RPMI7951 (cell line): Measurements from ENCODE around the gene PIP5K1C. TPM values are rescaled to one million over a fixed set of nuclear protein-coding genes. Genes with fewer than 3 reads are reported as not detected.
"Not testable (repeated sequence)": the region's sequence is repeated elsewhere in the genome, so short reads cannot be mapped to it uniquely, and the experiment has no call there.

Experiments
- DNase-seq: peaks from one replicate; pipeline ENCODE4 v3.0.0-alpha.2; 2012; ENCODE audit warnings: low read depth
- total RNA-seq: library from RNA; depleted of rRNA; stranded (reverse); fragments of >200 nt; shearing (Covaris generic); gene quantifications from 2 replicates; pipeline ENCODE4 v1.2.3, GENCODE V29; 2014

Gene PIP5K1C
- total RNA-seq, 1 experiment from 2014 or later = 13.1 TPM

DNA sequence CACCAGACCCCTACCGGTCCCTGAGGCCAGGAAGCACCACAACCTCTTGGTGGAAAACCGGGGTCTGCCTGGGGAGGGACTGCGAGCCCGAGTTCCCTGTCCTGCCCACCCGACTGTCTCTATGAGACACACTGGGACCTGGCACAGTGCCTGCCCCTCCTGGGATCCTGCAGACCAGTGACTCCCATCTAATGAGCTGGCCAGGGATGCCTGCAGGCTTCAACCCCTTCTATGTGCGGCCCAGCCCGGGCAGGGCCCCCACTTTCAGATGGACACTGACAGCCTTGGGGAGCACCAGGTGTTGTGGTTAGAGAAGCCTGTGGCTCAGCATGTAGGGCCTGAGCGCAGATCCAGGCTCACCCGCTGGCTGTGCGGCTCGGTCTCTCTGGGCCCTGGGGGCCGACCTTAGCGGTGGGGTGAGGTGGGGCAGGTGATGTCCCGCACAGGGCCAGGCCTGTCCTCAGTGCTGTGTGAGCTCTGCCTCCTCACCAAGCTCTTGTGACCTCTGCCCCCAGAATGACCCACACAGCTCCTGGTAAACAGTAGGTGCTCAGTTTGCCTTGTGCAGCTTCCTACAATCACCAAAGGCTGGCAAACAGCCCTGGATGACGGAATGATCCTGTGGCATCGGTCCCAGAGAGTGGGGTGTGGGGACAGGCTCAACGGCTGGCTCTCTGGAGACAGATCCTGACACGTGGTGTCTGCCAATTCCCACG, 55.8 kb downstream of the PIP5K1C start:
- peak; percentile 15 for DNase-seq

DNA sequence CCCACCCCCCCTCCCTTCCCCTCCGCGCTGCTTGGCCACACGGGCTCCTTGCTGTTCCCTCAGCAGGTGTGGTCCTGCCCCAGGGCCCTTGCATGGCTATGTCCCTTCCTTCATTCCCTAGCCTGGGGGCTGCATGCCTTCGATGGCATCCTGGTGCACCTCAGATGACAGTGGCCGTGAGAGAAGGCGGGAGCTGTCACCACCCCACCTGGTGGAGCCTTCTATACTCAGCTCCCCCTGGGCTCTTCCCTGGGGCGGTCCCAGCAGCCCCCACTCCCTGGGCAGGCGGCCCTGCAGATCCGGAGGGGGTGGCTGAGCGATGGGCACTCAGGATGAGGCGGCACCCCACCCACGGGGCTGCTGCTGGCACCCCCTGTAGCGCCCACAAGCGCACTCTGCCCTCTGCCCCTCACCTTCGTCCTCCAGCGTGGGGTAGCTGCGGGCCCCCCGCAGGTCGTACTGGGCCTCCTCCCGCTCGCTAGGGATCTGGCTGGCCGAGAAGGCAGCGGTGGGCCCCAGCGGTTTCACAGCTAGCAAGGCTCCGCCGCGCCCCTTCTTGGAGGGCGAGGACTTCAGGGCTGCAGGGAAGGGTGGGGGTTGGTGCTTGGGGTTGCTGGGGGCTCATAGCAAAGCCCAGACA, 56.5 kb downstream of the PIP5K1C start:
- DNase-seq = no peak

DNA sequence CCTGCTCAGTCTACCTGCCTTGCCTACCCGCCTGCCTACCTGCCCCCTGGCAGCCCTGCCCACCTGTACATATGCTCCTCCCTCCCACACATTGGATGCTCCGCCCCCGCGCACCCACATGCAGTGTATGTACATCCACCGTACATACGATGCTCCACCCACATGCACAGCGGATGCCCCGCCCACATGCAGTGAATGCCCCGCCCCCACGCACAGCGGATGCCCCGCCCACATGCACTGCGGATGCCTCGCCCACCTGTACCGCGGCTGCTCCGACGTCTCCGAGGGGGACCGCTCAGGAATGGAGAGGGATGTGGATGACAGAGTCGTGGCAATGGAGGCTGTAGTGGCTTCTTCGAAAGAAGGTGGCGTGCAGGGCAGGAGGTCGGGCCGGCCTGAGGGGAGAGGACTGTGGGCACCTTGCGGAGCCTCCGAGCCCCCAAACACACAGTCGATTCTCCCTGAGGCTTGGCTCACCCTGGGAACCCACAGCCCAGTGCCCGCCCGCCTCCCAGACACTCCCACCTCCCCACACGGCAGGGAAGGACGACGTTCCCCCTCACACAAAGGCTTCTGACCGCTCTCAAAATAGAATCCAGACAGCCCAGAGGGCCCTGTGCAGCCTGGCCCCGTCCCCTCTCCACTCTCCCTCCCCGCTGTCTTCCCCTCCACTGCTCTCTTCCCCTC, 57.1 kb downstream of the PIP5K1C start:
- no peak for DNase-seq

DNA sequence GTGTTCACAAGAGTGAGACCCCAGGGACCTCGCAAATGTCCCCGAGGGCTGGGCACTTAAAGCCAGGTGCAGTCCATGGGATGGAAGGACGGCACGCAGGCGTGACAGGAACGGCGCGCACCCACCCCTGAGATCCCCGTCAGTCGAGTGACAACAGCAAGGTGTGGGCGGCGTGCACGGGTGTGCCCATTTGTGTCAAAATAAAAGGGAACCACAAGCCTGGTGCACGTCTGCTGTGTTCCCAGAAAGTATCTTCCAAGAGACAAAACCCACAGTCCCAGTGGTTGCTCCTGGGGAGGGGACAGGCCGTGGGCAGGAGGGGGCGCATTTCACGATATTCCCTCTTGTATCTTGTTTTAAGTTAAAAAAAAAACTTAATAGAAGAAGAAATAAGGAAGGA, 58.0 kb downstream of the PIP5K1C start:
- no peak for DNase-seq

DNA sequence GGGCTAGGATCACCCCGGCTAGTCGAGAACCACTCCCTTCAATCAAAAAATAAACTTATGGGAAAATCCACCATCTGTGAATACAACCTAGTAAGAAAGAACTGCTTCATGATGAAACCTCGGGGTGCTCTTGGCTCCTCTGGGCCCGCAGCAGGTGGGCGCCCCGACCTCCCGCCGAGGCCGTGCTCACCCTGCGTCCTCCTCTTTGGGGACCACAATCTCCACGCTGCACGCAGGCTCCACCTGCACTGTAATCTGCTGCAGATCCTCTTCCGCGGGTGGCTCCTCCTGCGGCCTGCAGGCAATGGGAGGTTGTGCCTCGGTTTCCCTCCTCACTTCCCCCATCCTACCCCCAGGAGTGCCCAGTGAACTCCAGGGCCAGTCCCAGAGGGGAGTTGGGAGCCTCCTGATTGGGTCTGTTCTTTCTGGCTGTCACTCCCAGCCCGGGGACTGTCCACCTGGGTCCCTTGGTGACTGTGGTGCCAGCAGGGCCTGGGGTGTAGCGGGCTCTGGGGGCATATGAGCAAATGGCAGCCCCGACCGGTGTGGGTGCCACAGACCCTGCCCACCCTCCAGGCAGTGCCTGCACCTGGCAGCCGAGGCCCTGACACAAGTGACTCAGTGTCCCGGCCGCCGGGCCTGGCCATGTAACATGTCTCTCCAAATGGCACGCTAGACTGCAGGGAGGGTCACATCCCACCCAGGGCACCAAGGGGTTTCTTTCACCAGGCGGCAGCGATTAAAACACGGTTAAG, 58.6 kb downstream of the PIP5K1C start:
- DNase-seq = no peak

DNA sequence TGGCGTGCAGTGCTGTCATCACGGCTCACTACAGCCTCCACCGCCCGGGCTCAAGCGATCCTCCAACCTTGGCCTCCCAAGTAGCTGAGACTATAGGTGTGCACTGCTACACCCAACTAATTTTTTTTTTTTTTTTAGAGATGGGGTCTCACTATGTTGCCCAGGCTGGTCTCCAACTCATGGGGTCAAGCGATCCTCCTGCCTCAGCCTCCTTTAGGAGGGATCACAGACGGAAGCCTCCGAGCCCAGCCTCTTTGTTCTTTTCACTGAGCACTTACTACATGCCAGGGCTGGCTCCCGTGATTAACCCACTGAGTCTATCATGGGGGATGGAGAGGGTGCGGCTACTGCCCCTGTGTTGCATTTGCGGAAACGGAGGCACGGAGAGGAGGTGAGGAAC, 60.8 kb downstream of the PIP5K1C start:
- DNase-seq = no peak

DNA sequence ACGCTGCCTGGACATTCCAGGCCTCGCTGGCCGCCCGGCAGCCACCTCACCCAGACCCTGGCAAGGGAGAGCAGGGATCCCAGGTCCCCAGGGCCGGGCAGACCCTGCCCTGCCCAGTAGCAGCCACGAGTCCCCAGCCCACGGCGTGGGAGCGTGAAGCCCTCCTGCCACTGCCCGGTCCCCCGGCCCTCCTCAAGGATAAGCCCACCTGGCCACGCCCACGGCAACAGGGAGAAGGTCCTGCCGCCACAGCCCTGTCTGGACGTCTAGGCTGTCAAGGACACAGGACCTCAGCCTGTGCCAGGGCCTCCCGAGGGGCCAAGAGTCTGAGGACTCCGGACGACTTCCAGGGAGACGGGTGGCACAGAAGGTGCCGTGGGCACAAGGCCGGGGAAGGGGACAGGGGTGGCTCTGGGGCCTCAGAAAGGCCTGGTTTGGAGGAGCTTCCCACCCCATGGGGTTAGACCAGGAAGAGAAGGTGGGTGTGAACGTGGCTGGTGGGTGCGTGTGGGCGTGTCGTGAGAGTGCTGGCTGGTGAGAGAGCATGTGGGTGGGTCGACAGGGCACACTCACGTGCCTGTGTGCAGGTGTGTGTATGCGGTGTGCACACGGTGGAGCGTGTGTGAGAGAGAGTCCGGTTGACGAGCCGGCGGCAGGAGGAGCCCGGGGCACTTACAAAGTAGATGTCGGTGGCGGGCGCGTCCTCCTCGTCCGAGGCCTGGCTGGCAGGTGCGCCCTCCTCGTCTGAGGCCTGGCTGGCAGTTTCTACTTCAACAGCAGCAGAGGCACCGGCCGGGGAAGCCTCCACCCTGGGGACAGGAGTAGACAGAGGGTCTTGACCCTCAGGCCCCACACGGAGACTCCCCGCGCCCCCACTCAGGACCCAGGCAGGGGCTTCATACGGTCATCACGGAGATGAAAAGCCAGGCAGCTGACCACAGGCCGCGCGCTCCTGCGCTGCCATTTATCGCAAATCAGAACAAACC, 61.8 kb downstream of the PIP5K1C start:
- DNase-seq = no peak

DNA sequence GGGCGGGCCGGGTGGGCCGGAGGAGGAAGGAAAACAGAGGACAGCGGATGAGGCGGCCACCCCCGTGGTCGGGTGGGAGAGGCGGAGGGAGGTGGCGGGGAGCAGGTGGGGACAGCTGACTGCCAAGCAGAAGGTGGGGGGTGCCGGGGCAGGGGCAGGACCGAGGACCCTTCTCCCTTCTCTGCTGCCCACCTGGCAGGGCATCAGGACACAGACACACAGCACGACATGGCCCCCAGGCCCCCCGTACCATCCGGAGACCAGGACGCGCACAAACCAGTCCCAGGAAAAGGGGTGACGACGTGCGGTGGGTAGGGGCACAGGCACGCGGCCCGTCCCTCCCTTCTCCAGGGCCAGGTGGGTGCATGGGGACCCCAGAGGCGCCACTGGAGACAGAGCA, 62.6 kb downstream of the PIP5K1C start:
- no peak for DNase-seq

DNA sequence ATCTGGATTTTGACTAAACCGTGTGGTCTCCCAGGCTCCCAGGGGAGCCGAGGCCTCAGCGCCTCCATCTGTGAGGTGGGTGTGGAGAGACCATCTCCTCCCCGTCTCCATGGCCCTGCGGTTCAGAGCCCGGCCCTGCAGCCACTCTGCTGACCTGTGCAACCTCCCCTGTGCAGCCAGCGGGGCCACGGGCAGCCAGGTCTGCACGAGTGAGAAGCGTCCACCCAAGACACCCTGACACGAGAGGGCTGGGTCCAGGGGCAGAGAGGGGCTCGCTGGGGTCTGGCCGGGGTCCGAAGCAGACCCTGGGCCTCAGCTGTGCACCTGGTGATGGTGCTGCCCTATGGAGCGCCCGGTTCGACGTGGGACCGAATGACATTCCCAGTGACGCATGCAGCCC, 63.3 kb downstream of the PIP5K1C start:
- DNase-seq = no peak

DNA sequence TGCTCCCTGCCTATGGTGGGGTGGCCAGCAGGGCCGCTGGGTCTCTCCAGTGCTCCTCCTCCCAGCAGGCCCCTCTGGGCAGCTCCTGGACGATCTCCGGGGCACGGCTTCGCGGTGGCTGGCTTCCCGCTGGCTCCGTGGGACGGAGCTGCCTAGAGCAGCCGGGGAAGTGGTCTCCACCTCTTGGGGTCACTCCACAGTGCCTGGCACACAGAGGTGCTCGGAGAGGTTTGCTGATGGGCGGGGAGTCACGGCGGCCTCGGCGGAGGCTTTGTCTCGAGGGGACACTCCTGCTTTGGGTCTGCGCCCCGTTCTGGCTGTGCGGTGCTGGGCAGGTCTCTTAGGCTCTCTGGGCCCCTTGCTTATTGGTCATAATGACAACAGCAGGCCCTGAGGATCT, 63.8 kb downstream of the PIP5K1C start:
- DNase-seq = no peak

DNA sequence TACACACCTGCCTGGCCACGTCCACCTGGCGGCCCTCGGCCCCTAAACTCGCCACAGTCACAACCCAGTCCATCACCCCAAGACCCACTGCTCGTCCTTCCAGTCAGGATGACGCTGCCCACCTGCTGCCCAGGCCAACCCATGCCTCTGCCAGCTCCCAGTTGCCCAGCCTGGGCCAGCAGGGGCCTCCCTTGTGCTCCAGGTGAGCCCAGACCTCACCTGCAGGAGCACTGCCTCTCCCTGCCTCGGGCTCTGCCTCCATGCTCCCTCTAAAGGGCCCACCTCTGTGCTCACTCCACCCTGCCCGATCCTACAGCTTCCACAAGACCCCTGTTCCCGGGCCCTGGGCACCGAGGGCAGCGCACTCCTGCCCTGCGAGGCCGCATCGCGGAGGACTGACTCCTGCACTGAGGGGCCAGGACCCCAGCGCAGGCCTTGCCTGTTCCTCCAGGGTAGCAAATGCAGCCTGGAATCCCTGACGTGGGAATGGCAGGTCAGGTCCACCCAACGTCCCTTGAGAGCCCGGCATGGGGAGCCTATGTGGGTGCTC, 65.7 kb downstream of the PIP5K1C start:
- DNase-seq = no peak

DNA sequence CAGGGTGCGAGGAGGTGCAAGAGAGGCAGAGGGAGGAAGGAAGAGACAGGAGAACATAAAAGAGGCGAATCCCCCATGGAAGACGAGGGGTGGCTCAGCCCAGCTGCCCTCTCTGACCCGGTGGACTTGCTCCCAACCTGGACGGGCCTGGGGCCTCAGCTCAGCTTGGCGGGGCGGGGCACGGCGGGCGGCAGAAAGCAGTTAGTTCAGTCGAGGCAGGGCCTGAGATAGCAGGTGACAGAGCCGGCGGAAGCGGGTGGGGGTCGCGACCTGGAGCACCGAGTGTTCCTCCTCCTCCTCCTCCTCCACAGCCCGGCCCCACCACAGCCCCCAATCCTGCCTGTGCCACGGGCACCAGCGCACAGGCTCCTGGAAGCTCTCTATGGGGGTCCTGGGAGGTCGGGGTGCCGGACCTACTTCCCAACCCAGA, 66.7 kb downstream of the PIP5K1C start:
- DNase-seq = no peak

DNA sequence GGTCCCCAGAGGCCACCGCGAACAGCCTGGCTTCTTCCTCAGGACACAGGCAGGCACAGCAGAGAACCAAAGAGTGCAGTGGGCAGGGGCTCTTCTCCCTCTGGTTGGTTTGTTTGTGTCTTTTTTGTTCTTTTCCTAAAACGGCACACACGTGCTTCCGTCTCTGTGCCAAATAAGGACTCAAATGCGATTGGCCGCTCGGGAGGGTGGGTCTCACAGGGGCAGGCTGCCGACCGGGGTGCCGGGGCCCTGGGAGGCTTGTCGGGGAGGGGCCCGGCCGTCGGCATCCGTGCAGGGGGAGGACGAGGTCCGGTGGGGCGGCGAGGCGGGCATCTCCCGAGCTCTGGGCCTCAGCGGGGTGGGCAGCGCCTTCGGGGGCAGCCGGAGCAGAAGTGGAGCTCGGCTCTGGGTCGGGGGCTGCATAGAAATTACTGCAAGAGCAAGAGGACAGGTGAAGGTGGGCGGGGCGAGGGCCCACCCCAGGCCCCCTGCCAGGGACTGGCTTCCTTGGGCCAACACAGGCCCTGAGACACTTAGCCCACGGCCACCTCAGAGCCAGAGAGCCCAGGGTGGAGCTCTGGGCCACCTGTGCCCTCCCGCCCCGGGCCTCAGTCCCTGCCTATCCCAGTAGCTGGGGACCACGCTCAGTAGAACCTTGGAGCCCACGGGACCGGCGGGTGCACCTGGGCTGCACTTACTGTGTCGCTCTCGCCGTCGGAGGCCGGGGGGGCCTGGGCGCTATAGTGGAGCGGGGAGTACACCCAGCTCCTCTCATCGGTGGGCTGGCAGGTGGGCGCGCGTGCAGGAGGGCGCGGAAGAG, 67.3 kb downstream of the PIP5K1C start:
- no peak for DNase-seq

DNA sequence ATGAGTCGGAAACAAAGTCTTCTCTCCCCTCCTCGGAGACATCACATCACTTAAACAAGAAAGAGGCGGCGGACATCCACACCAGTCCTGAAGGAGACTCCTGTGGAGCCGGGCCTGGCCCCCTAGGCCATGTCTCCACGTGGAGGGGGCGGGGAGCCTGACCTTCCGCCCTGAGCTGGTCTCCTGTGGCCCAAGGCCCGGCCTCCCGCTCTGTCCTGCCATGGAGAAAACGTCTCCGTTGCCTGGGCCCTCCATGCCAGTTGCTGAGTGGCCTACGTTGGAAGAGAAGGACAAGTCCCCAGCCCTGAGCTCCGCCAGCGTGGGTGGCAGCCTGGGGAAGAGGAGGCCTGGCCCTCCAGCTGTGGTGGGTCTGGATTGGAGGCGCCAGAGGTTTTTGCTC, 68.2 kb downstream of the PIP5K1C start:
- DNase-seq = no peak

DNA sequence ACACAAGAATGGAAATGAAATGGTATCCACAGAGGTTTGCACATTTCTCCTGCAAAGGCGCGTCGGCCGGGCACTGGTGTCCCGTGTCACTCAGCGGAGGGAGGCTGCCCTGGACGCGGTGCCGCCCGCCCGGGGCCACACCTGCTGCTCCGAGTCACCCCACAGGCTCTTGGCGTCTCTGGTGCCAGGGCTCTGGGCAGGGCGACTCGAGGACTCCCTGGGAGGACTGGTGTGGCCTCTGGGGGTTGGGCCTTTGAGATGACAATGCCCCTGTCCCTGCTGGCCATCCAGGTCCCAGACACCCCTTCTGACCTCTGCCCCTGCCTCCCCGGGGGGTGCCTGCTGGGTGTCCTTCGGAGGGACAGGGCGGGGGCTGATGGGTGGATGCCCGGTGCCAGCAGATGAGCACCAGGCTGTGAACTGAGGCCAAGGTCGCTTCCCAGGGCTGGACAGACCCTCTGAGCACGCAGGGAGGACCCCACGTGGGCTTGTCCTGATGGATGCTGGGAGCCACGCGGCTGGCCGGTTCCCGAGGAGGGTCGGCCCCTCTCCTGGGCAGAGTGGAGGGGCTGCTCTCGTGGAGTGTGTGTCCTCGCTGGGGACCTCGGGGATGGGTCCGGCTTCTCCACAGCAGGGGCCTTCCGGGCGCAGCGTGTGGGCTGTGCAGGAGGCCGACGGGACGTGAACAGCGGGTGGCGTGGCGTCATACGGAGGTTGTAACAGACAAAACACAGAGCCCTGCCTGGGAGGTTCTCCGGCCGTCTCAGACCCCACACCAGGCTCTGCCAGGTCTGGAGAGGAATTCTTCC, 69.0 kb downstream of the PIP5K1C start:
- no peak for DNase-seq

DNA sequence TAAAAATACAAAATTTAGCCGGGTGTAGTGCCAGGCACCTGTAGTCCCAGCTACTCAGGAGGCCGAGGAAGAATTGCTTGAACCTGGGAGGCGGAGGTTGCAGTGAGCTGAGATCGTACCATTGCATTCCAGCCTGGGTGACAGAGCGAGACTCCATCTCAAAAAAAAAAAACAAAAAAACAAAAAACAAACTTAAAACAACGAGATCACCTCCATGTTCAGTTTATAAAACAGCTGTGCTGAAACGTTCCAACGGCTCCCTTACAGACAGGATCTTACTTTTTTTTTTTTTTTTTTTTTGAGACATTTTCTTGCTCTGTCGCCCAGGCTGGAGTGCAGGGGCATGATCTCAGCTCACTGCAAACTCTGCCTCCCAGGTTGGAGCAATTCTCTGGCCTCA, 71.5 kb downstream of the PIP5K1C start:
- DNase-seq = not testable (repeated sequence)

DNA sequence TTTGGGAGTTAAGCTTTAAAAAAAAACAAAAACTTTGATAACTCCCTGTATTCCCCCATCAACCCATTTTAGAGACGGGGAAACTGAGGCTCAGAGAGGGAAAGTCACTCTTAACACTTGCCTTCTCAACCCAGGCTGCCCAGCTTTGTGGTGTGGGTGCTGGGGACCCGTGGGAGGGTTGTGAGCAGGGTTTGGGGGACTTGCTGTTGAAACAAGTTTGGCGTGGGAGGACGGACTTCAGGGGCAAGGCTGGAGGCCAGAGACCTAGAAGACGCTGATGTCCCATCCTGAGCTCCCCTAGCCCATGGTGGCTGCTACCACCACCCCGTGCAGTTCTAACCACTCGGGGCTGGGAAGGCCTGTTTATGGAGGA, 72.9 kb downstream of the PIP5K1C start:
- no peak for DNase-seq

DNA sequence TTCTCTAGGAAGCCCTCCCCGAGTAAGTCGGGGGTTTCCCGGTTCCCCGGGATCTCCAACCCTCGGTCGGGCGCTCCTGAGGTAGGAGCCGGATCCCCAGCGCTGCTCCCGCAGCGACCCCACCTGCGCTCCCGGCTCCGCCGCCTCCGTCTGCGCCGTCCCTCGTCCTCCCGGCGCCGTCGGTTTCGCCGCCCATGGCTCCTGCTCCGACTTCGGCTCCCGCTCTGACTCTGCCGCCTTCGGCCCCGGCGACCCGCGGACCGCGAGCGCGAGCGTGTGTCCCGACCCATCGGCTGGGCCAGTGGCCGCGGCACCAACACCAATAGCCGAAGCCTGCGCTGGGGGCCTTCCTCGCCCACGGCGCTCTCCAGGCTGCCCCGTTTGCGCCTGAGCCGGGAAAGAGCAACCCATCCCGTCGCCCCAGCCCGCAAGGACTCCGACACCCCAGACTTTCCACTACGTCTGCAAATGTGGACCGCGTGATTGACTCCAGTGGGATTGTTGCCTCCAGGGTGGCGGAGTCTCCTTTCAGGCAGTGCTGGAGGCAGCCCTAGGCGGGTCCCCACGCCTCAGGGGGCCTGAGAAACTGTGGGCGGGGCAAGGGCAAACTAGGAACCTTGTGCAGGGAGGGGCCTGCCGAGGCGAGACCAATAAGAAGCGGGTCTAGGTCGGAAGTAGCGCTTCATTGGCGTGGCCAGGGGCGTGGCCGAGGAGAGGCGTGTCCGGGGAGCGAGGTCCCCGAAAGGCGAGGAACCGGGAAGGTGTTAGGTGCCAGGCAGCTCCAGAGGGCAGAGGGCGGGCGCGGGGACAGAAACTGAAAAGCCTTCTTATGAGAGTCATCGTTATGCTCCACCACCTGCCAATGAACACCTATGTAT, 73.6 kb downstream of the PIP5K1C start, which contains the start of gene CACTIN:
Gene CACTIN (minus strand): TSS at position 318 of the 878 bp plus-strand sequence. CDS start 28 bp downstream, at position 290.
- peak; percentile 98 for DNase-seq
